NCI-H2081 treated with DMSO at 0.1 percent for 48 hours (cell line): ENCODE results near the gene TMEM138.
"Not testable (repeated sequence)": the region's sequence is repeated elsewhere in the genome, so short reads cannot be mapped to it uniquely, and the experiment has no call there.

Source experiments
- DNase-seq: peaks from one replicate; lab custom pipeline; 2025; lab: John Stamatoyannopoulos, UW

Gene TMEM138

DNA sequence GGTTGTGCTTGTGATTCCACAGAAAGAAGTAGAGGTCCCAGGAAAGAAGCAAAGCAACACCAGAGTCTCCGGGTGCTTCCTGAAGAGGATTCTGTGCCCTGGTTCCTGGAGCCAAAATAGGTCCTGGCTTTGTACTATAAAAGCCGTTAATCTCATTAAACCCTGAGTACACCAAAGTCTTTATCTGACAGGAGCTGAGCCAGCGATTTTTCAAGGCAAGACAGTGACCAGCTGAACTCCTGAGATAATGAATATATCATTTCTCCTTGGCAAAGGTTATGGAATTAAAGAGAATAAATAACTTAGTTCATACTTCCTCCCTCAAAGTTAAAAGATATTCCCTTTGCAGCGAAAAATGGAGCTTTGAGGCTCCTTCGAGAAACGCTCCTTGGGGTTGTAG, 5.2 kb downstream of the TMEM138 start:
- no peak for DNase-seq

DNA sequence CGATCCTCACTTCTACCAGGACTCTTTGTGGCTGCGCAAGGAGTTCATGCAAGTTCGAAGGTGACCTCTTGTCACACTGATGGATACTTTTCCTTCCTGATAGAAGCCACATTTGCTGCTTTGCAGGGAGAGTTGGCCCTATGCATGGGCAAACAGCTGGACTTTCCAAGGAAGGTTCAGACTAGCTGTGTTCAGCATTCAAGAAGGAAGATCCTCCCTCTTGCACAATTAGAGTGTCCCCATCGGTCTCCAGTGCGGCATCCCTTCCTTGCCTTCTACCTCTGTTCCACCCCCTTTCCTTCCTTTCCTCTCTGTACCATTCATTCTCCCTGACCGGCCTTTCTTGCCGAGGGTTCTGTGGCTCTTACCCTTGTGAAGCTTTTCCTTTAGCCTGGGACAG, 6.5 kb downstream of the TMEM138 start:
- no peak for DNase-seq

DNA sequence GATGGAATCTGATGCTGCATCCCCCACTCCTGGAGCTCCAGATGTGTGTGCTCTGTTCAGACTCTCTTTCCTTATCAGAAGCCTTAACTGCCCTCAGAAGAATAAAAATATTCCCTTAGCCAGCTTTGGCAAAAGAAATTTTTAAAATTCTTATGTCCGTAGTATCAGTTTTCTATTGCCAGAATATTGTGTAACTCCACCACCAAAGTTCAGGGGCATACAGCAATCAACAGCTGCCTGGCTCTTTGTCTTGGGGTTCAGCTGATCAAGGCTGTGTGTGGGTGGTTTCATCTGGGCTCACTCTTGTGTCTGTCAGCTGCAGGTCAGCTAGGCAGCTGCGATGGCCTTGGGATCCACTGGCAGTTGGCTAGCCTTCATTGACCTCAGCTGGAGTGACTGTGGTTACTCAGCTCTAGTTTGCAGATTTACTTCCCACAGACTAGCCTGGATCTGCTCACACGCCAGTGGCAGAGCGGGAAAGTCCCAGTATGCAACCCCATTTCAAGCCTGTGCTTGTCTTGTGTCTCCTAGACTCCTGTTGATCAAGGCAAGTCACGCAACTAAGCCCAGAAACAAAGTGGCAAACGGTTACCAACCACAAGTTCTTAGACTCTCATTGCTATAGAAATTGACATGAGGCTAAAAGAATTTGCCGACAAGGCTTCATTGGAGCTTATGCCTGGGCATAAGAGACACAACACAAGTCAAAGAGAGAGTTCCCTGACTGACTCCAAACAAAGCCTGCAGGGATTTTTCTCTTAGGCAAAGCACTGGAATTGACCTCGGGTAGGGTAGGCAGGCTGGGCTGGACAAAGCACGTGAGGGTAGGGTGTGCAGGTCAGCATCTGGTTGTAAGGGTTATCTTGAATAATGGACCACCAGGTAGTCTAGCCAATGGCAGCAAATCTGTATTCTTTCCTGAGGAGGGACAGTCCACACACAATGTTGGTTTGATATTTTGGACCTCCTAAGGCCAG, 7.5 kb downstream of the TMEM138 start:
- DNase-seq: no peak

DNA sequence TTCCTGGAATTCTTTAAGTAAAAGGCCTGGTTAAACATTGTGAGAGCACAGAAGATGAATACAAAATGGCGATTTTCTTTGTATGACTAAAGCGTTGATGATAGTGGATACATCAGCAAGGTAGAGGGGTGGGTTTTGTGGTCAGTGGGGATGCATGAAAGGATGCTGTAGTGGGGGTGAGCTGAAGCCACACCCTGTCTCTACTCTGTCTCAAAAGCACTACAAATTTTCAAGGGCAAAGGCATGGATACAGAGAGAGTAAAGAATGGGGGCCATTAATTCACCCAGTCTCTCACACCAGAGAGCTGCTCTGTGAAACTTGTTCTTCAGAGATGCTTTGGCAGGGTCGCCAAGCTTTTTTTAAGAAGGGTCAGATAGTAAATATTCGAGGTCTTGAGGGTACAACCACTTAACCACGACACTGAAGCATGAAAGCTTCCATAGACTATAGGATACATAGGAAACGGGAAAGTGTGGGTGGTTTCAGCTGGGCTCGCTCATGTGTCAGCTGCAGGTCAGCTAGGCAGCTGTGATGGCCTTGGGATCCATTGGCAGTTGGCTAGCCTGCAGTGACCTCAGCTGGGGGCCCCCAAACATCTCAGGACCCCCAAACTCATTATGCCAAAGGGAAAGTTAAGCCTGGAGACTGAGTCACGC, 8.3 kb downstream of the TMEM138 start:
- DNase-seq: no peak

DNA sequence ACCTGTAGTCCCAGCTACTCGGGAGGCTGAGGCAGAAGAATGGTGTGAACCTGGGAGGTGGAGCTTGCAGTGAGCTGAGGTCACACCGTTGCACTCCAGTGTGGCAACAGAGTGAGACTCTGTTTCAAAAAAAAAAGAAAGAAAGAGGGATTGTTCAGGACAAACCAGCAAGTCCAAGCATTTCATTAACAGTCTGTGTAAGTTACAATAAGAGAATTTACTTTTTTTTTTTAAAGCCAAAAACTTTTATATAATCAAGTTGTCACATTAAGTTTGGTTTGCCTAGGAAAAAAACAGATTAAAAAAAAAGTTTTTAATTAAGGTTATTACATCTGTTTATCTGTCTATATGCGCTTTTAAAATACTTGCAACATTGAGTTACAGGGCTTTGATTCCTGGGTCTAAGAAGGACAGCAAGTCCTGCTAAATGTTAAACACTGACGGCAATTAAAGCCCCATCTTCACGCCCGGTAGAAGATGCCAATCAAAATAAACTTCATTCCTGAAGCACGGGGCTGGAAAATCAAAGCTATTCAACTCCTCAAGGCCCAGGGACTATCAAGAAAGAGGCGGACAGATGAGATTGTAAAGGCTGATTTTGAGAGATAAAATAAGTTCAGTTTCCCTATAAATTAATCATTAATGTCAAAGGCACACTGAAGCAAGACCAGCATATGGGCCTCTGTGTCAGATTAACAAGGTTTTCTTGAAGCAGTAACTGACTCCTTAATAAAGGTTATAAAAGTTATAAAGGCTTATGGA, 10.7 kb downstream of the TMEM138 start:
- DNase-seq: no peak

DNA sequence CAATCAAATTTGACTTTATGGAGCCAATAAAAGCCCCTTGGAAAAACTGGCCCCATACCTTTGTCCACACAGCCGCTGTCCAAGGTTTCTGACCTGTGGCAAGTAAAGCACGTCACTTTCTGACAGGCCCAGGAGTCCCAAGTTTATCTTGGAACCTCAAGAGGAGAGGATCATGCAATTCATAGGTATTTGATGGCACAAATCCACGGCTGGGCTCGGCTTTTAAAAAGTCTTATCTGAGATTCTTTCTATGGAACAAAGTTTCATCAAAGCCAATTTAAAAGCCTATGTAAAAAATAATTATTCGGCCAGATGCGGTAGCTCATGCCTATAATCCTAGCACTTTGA, 13.6 kb downstream of the TMEM138 start:
- DNase-seq: no peak

GRCh38 chr11:61377461-61378160, 15.4 kb downstream of the TMEM138 start:
- DNase-seq: no peak

DNA sequence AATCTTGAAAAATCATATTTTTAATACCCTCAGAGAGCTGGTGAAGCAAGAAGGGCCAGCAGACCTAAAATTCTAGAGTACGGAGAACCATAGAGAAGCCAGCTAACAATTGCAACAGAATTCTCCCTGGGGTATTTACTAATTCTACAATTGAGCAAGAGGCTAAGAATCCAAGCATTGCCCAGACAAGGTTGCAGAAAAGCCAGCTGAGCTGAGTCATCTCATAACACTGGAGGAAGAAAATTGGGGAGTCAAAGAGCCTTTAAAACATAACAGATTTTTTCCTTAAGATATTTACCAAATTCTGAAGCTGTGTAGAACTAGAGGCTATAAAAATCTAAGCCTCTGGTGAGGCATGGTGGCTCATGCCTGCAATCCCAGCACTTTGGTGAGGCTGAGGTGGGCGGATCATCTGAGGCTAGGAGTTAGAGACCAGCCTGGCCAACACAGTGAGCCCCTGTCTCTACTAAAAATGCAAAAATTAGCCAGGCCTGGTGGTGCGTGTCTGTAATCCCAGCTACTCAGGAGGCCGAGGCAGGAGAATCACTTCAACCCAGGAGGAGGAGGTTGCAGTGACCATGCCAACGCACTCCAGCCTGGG, 16.6 kb downstream of the TMEM138 start:
- no peak for DNase-seq

GRCh38 chr11:61380884-61381283, 18.7 kb downstream of the TMEM138 start:
- no peak for DNase-seq

- not testable (repeated sequence) for DNase-seq
These were observed 21.7 kb downstream of the TMEM138 start for GRCh38 chr11:61383859-61384258.

DNA sequence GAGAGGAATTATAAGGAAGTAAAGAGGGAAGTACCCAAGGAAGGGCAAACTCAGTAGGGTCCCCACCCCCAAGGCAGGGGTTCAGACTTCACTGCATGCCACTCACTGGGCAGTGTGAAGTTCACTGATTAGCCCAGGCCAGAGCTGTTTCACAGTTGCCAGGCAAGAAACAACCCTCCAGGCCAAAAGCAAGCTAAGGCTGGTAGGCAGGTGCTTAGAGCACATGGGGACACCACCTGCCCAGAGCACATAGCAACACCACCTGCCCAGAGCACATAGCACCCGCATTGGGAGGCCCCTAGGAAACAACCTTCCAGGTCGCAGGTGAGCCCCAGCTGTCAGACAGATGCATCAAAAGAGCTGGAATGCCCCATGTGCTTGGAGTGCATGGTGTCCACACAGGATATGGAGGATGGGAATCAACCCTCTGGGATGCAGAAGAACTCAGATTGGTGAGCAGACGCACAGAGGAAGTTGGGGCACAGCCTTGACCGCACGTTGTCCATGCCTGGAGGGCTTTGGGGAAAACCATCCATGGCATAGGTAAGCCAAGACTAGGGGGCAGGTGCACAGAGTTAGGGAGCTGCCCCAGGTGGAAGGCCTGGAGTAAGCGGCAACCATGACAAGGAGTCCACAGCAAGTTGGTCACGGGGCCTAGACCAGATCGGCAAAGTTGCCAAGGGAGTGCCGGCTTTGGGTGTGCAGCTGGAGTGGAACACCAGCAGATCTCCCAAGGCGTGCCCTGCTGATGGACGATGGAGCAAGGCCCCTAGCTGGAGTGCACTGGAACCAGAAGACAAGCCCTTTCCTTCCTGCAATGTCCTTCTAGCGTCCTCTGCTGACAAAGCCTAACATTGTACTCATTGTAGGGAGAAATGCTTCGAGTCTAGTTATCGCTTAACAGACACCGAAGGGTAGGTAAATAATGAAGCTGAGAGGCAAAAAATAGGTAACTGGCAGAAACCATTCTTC, 22.4 kb downstream of the TMEM138 start:
- no peak for DNase-seq

DNA sequence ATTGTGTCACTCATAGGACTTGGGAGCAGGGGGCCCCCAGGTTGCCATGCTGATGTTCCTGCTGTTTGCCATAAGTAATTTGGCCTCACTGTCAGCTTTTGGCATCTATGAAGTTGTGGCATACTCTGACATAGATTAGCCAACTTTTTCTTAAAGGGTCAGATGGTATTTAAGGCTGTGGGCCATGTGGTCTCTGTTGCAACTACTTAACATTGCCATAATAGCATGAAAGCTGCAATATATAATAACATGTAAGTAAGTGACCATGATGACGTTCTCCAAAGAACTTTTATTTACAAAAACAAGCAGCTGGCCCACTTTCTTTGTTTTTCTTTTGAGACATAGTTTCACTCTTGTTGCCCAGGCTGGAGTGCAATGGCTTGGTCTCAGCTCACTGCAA, 28.0 kb downstream of the TMEM138 start:
- no peak for DNase-seq

DNA sequence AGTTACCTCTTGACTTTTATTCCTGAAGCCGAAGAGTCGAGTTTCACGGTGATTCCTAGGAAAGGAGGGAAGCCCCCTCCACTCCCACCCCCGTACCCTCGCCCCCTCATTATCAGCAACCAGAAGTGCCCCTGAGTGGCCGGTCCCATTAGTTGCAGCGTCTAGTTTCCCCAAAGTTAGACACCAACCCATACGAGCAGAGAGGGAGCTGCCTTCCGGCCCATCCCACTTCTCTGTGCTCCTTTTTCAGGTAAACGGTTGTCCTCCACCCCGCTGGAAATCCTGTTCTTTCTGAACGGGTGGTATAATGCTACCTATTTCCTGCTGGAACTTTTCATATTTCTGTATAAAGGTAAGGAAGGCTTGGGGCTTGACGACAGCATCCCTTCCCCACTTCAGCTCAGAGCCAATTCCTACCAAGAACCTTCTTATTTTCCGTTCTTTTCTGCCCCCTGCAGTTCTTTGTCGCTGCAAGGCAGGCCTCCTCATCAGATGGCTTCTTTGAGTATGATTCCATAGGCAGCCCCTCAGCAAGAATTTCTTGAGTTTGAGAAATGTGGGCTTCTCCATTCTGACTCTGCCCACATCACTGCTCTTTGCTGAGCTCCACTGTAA, 30.9 kb downstream of the TMEM138 start:
- no peak for DNase-seq

DNA sequence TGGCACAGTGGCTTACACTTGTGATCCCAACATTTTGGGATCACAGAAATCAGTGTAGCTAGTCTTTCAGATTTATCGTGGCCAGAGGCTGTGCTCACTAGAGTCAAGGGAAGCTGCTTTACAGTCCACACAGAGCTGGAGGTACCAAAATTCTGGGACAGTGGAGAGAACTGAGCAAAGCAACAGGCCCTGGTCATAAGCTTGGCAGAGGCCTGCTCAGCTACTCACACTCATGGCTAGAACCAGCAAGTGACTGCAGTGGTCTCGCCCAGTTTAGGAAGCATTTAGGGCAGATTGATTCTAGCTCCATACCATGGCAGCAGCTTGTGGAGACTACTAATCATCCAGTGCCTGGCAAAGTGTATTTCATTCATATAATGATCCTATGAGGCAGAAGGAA, 39.0 kb downstream of the TMEM138 start:
- DNase-seq: no peak

DNA sequence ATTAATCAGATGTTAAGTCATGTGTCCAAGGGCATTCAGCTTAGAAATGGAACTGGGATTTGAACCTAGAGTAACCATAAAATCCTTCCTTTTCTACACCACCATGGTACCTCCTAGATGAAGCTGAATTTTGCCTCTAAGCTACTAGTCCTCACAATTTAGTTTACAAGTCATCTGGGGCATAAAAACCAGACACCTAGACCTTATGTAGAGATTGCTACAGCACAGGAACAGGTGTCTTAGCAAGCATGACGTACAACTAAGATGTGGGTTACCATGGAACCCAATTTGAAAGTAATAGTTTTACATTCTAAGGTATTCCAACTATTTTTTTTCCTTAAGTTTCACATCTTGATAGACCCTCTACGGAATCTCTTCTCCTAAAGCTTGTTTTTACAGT, 39.4 kb downstream of the TMEM138 start:
- DNase-seq: no peak

- DNase-seq: no peak
These were observed 41.5 kb downstream of the TMEM138 start for GRCh38 chr11:61403658-61404057.

DNA sequence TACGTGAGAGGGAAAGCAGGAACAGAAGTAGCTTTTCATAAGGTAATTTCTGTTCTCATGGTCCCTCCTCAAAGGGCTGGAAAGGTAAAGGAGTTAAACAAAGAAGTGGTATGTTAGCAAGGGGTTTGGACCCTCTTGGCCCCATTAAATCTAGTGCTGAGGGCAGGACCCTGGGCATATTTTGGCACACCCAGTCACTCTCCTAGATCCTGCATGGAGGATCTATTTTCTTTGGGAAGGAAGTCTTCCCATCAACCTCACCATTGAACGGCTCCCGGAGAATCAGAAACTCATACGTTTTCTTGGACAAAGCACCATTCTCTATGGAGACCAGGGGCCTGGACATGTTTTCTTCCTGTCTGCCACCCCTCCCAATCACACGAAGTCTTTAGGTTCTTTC, 41.9 kb downstream of the TMEM138 start:
- no peak for DNase-seq

DNA sequence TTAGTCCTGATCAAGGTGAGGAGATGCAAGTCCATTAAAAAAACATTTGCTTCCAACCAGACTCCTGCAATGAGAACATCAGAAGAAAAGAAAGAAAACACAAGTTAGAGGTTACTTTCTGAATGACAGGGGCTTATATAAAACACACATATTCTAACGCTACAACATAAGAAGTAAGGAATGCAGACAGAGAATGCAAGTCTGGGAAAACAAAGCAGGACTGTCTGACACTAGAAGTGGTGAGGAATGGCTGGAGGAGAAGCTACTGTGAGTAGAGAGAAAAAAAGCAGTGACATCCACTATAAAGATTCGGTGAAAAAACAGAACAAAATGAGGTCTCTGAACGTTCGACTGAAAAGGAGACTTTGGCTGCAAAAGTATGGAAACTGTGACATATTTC, 42.5 kb downstream of the TMEM138 start:
- no peak for DNase-seq

GRCh38 chr11:61406067-61406466, 43.9 kb downstream of the TMEM138 start:
- no peak for DNase-seq
